GM21528 (cell line): ENCODE measurements around the gene PTPRK.

Source experiments
- ATAC-seq: cut with Tn5 transposase; IDR thresholded peaks from one replicate; pipeline ENCODE4 v1.9.1; 2021; ENCODE audit warnings: mild to moderate bottlenecking, moderate library complexity; ENCODE audit not compliant: unreplicated experiment, low FRiP score

PTPRK gene

GRCh38 chr6:128517124-128517523, 3.3 kb downstream of the PTPRK start:
- ATAC-seq = no peak

GRCh38 chr6:128516514-128516898, 3.9 kb downstream of the PTPRK start:
- ATAC-seq = no peak

GRCh38 chr6:128515550-128516513, 4.6 kb downstream of the PTPRK start:
- ATAC-seq = no peak

GRCh38 chr6:128513878-128514277, 6.5 kb downstream of the PTPRK start:
- ATAC-seq = no peak

- no peak for ATAC-seq
Measured at GRCh38 chr6:128512296-128512695, 8.1 kb downstream of the PTPRK start.

GRCh38 chr6:128511506-128511905, 8.9 kb downstream of the PTPRK start:
- peak; percentile 68 for ATAC-seq

GRCh38 chr6:128509709-128510108, 10.7 kb downstream of the PTPRK start:
- no peak for ATAC-seq

- ATAC-seq = no peak
Measured at GRCh38 chr6:128508588-128509296, 11.7 kb downstream of the PTPRK start.

GRCh38 chr6:128507337-128508310, 12.8 kb downstream of the PTPRK start:
- ATAC-seq = no peak

- no peak for ATAC-seq
Measured at GRCh38 chr6:128505603-128506002, 14.8 kb downstream of the PTPRK start.

- no peak for ATAC-seq
Measured at GRCh38 chr6:128504003-128504654, 16.3 kb downstream of the PTPRK start.

GRCh38 chr6:128500749-128501600, 19.4 kb downstream of the PTPRK start:
- ATAC-seq = no peak

- no peak for ATAC-seq
Measured at GRCh38 chr6:128500014-128500413, 20.4 kb downstream of the PTPRK start.

GRCh38 chr6:128499079-128499731, 21.2 kb downstream of the PTPRK start:
- no peak for ATAC-seq

- no peak for ATAC-seq
Measured at GRCh38 chr6:128498234-128498633, 22.2 kb downstream of the PTPRK start.

- no peak for ATAC-seq
Measured at GRCh38 chr6:128495536-128496333, 24.7 kb downstream of the PTPRK start.

- ATAC-seq = no peak
Measured at GRCh38 chr6:128494440-128494839, 26.0 kb downstream of the PTPRK start.

- no peak for ATAC-seq
Measured at GRCh38 chr6:128493877-128494276, 26.5 kb downstream of the PTPRK start.
